Stimulated activated CD8-positive, alpha-beta memory T cell treated with anti-CD3 and anti-CD28 coated beads, Interleukin-15, amount 100 ng/mL, for 48 hours (primary cell): ENCODE measurements around the gene ARAP2.

Source experiments
- DNase-seq, 2 donors: peaks; one replicate each; pipeline ENCODE4 v3.0.0-alpha.2; 2020; ENCODE audit warnings: low read depth in 2 of 2

ARAP2 gene

GRCh38 chr4:36042122-36042970 lies 202.0 kb downstream of the ARAP2 start:
- DNase-seq, result no peak

- no peak for DNase-seq
These were observed 203.0 kb downstream of the ARAP2 start for GRCh38 chr4:36041340-36041739.

DNA sequence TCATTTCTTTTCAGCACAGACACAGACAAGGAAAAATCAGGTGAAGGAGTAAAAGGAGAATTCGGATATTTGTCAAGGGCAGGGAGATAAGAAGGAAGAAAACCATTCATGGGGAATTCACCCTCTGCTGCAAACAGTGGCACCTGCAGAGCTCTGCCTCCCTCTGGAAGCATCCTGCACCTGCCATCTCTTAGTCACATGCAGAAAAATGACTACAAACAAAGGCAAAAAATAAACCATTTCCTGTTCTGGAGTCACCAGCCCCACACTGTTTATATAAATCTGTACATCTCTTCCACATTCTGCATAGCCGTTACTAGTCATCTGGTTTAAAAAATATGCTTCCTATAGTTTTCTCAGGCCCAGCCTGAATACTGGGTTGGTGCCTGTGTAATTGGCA lies 205.3 kb downstream of the ARAP2 start:
- DNase-seq, result no peak

DNA sequence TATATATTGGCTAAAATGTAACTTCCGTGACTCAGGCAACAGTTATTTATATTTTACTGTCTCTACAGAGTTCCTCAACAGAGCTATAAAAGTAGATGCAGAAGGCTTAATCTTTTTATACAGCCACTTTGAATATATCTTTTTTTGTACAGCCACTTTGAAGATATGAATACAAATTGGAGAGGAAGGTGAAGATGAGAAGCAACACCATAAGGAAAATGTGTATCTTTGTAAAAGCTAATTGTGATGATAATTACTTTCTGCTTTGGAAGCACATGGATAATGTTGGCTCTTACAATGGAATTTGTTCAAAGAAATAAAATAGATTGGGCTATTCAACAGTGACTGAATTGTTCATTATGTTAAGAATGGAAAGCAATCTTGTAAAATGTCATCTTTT lies 205.8 kb downstream of the ARAP2 start:
- no peak for DNase-seq

DNA sequence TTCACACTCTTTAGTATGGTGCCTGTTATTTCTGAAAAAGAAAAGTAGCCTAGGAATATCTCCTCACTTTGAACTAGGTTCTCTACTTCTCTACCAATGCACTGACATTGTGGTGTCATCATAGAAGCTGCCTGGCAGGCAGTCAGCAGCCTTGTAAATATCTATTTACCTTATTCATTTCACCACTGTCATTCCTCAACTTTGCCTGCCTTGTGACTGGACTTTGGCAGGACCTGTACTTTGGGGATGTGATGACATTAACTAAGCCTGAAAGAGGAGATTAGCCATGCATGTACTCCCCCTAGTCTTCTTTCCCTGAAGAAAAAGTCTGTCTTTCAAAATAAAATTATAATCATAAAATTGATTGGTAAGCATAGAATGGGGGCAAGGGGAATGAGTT lies 207.2 kb downstream of the ARAP2 start:
- DNase-seq, result no peak

DNA sequence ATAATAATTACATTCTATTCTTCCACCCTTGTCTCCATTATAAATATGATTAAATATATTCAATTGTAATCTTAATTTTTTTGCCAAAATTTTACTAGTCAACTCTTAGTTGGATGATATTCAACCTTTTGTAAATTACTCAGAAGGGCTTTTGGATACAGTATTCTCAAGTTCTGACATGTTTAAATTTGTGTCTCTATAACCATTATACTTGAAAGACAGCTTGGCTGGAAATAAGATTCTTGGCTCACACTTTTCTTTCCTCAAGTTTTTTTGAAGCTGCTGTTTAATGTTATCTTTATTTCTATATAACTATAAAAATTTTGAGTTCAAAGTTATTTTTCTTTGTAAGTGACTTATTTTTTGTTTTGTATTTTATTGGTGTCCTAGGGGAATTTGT lies 214.4 kb downstream of the ARAP2 start:
- DNase-seq, result no peak

DNA sequence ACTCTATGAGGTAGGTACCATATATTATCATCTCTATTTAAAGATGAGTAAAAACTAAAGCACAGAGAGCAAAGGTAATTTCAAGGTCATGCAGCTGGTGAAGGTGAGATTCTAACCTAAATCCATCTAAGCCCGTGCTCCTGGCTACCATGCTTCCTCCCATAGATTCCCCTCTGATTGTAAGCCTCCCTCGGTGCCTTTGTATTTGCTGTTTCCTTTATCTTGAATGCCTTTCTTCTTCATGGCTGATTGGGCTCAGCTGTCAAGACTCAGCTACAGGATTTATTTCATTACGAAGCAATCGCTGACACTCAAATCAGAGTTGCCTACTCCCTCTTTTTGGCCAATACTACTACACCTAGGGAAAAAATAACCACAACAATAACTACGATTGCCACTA lies 217.1 kb downstream of the ARAP2 start:
- no peak for DNase-seq

- no peak for DNase-seq
These were observed 217.9 kb downstream of the ARAP2 start for GRCh38 chr4:36026348-36026880.

DNA sequence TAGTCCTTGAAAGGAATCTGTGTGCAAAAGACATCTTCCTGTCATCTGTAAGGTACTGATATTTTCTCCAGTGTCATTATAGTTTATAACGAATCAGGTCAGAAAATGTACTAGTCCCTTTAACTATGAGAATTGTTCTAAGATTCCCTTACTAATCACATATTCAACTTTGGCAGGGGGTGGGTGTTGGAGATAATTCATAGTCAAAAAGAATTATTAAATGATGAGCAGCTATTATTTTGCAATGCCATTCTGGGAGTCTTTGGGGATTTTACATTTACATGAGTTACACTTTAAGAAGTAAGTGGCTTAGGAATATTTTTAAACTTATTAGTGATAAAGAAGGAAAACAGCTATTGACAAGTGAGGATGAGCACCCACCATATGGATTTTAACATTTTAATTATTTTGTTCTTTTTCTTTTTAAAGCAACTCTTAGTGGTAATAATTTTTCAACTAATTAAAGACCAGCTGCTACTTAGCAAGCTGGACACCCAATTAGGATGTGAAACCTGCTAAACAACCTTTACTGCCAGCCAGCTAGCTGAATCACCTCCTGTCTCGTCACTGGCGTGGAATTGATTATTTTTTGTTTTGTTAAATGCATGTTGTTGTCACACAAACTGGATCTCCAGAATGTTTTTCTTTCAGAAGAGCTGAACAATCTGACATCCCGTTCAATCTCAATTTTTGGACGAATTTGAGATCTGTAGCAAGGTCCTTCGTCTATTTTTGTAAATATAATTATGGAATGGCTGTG lies 219.2 kb downstream of the ARAP2 start:
- DNase-seq, result no peak

DNA sequence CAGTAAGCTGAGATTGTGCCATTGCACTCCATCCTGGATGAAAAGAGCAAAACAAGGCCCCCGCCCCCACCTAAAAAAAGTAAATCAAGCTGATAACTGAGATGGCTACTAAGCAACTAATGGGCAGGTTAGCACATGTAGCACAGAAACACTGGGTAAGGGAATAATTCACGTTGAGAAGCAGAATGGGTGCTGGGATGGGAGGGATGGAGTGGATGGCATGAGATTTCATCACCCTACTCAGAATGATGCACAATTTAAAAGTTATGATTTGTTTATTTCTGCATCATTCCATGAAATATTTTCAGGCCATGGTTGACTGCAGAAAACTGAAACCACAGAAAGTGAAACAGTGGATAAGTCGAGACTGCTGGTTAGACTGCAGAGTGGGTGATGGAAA lies 224.0 kb downstream of the ARAP2 start:
- DNase-seq, result no peak
